Measurements from ENCODE around the gene NCDN. TPM values are rescaled to one million over a fixed set of nuclear protein-coding genes. Genes with fewer than 3 reads are reported as not detected.
"Not testable (repeated sequence)": the region's sequence is repeated elsewhere in the genome, so short reads cannot be mapped to it uniquely, and the experiment has no call there.

The NCDN gene
- polyA plus RNA-seq, 6 donors from 2014 or later: 4.8 to 13.0 (median 6.7) TPM

GRCh38 chr1:35568975-35569395 lies 11.4 kb downstream of the NCDN start:
- no peaks in the 10 kb centered on the region for H3K36me3 Mint-ChIP-seq
- H3K27me3 Mint-ChIP-seq: peaks cover 16 to 19% (median 16%) of the 10 kb centered on the region in 3 donors
- H3K27ac Mint-ChIP-seq: no peak overlapping the region
- no peak overlapping the region for H3K4me3 Mint-ChIP-seq
- no peaks in the 10 kb centered on the region for H3K9me3 Mint-ChIP-seq
- peaks cover 11 to 22% (median 19%) of the 10 kb centered on the region in 3 donors for H3K4me1 Mint-ChIP-seq
- ATAC-seq (ENCODE audit: low read depth in 2 of 2) (peak; percentile 59 to 69), DNase-seq (peak; percentile 55)

- H3K9me3 Mint-ChIP-seq: no peaks in the 10 kb centered on the region
- H3K36me3 Mint-ChIP-seq: no peaks in the 10 kb centered on the region
- ATAC-seq (ENCODE audit: low read depth in 2 of 2): no peak
- no peak overlapping the region for H3K27ac Mint-ChIP-seq
- DNase-seq: no peak
- H3K4me1 Mint-ChIP-seq: peaks cover 5 to 15% (median 11%) of the 10 kb centered on the region in 3 donors
- H3K27me3 Mint-ChIP-seq: peaks cover 16 to 21% (median 19%) of the 10 kb centered on the region in 3 donors
- H3K4me3 Mint-ChIP-seq: no peak overlapping the region
Measured at GRCh38 chr1:35569936-35570335, 12.3 kb downstream of the NCDN start.

GRCh38 chr1:35570589-35571137 lies 13.1 kb downstream of the NCDN start:
- no peaks in the 10 kb centered on the region for H3K9me3 Mint-ChIP-seq
- H3K4me1 Mint-ChIP-seq: peaks cover 10 to 21% (median 15%) of the 10 kb centered on the region in 3 donors
- H3K27me3 Mint-ChIP-seq: peaks cover 16 to 28% (median 24%) of the 10 kb centered on the region in 3 donors
- peak overlapping the region in 1 of 6 donors; percentile 56 for H3K27ac Mint-ChIP-seq
- no peak for DNase-seq
- no peak for ATAC-seq (ENCODE audit: low read depth in 2 of 2)
- H3K36me3 Mint-ChIP-seq: peaks cover 0 to 4% of the 10 kb centered on the region in 2 donors
- H3K4me3 Mint-ChIP-seq: no peak overlapping the region

GRCh38 chr1:35571263-35571662 lies 13.7 kb downstream of the NCDN start:
- H3K36me3 Mint-ChIP-seq: peaks cover 0 to 4% of the 10 kb centered on the region in 2 donors
- H3K4me1 Mint-ChIP-seq: peaks cover 16 to 27% (median 21%) of the 10 kb centered on the region in 3 donors
- no peak overlapping the region for H3K4me3 Mint-ChIP-seq
- ATAC-seq (ENCODE audit: low read depth in 2 of 2) (no peak), DNase-seq (no peak)
- no peak overlapping the region for H3K27ac Mint-ChIP-seq
- H3K9me3 Mint-ChIP-seq: no peaks in the 10 kb centered on the region
- peaks cover 16 to 32% (median 24%) of the 10 kb centered on the region in 3 donors for H3K27me3 Mint-ChIP-seq

GRCh38 chr1:35572296-35572695 lies 14.7 kb downstream of the NCDN start:
- Mint-ChIP-seq H3K4me1 (peaks cover 19 to 33% (median 24%) of the 10 kb centered on the region in 3 donors), H3K9me3 (no peaks in the 10 kb centered on the region), H3K36me3 (peaks cover 0 to 4% of the 10 kb centered on the region in 2 donors), H3K27me3 (peaks cover 16 to 32% (median 24%) of the 10 kb centered on the region in 3 donors), H3K4me3 (no peak overlapping the region), H3K27ac (peak overlapping the region in 2 of 6 donors; percentile 30 to 60)
- no peak for ATAC-seq (ENCODE audit: low read depth in 2 of 2)
- no peak for DNase-seq

- DNase-seq: no peak
- Mint-ChIP-seq H3K4me3 (peak within 1 kb of the TSS in 6 of 8 donors; percentile 5 to 66 (median 54)), H3K9me3 (no peaks in the 10 kb centered on the region), H3K27ac (peak within 1 kb of the TSS in 2 of 6 donors; percentile 30 to 60), H3K36me3 (peaks cover 0 to 4% of the 10 kb centered on the region in 2 donors), H3K27me3 (peaks cover 16 to 32% (median 24%) of the 10 kb centered on the region in 3 donors), H3K4me1 (peaks cover 30 to 37% (median 34%) of the 10 kb centered on the region in 3 donors)
- no peak for ATAC-seq (ENCODE audit: low read depth in 2 of 2)
Measured at GRCh38 chr1:35573198-35574124, 15.9 kb downstream of the NCDN start, which contains the start of gene TFAP2E. Gene TFAP2E (plus strand): TSS chr1:35573314. CDS start chr1:35573578, 264 bp downstream.

- peaks cover 16 to 32% (median 24%) of the 10 kb centered on the region in 3 donors for H3K27me3 Mint-ChIP-seq
- peaks cover 29 to 32% (median 29%) of the 10 kb centered on the region in 3 donors for H3K4me1 Mint-ChIP-seq
- no peak overlapping the region for H3K27ac Mint-ChIP-seq
- H3K4me3 Mint-ChIP-seq: no peak overlapping the region
- no peak for ATAC-seq (ENCODE audit: low read depth in 2 of 2)
- no peaks in the 10 kb centered on the region for H3K9me3 Mint-ChIP-seq
- peaks cover 0 to 4% of the 10 kb centered on the region in 2 donors for H3K36me3 Mint-ChIP-seq
- no peak for DNase-seq
Measured at GRCh38 chr1:35574125-35574654, 16.6 kb downstream of the NCDN start.

- Mint-ChIP-seq H3K4me3 (peak overlapping the region in 7 of 8 donors; percentile 62 to 92 (median 81)), H3K9me3 (no peaks in the 10 kb centered on the region), H3K27ac (no peak overlapping the region), H3K36me3 (peaks cover 0 to 4% of the 10 kb centered on the region in 2 donors), H3K27me3 (peaks cover 16 to 32% (median 24%) of the 10 kb centered on the region in 3 donors), H3K4me1 (peaks cover 29 to 32% (median 29%) of the 10 kb centered on the region in 3 donors)
- DNase-seq: no peak
- no peak for ATAC-seq (ENCODE audit: low read depth in 2 of 2)
Measured at GRCh38 chr1:35574655-35575415, 17.2 kb downstream of the NCDN start.

- DNase-seq: no peak
- Mint-ChIP-seq H3K36me3 (peaks cover 0 to 4% of the 10 kb centered on the region in 2 donors), H3K27me3 (peaks cover 16 to 32% (median 21%) of the 10 kb centered on the region in 3 donors), H3K4me1 (peaks cover 29 to 37% (median 31%) of the 10 kb centered on the region in 3 donors), H3K4me3 (peak overlapping the region; percentile 57 to 92 (median 81)), H3K27ac (peak overlapping the region in 3 of 6 donors; percentile 35 to 74 (median 66)), H3K9me3 (no peaks in the 10 kb centered on the region)
- no peak for ATAC-seq (ENCODE audit: low read depth in 2 of 2)
Measured at GRCh38 chr1:35575416-35575958, 17.9 kb downstream of the NCDN start.

- Mint-ChIP-seq H3K27me3 (peaks cover 16 to 29% (median 16%) of the 10 kb centered on the region in 3 donors), H3K4me1 (peaks cover 29 to 38% (median 31%) of the 10 kb centered on the region in 3 donors), H3K9me3 (no peaks in the 10 kb centered on the region), H3K27ac (peak overlapping the region in 5 of 6 donors; percentile 51 to 93 (median 61)), H3K4me3 (peak overlapping the region; percentile 82 to 95 (median 92)), H3K36me3 (peaks cover 0 to 4% of the 10 kb centered on the region in 2 donors)
- ATAC-seq (ENCODE audit: low read depth in 2 of 2) (no peak), DNase-seq (no peak)
Measured at GRCh38 chr1:35576061-35576765, 18.6 kb downstream of the NCDN start.

GRCh38 chr1:35576766-35577070 lies 19.1 kb downstream of the NCDN start:
- not testable (repeated sequence) for H3K36me3 Mint-ChIP-seq; ATAC-seq (ENCODE audit: low read depth in 2 of 2); H3K9me3 Mint-ChIP-seq; DNase-seq
- H3K4me3 Mint-ChIP-seq: peak overlapping the region; percentile 82 to 96 (median 92)
- peak overlapping the region in 5 of 6 donors; percentile 51 to 93 (median 61) for H3K27ac Mint-ChIP-seq
- H3K27me3 Mint-ChIP-seq: peaks cover 11 to 24% (median 13%) of the 10 kb centered on the region in 3 donors
- peaks cover 29 to 38% (median 31%) of the 10 kb centered on the region in 3 donors for H3K4me1 Mint-ChIP-seq

Data from naive B cell (primary cell).